IPS-11a (cell line): ENCODE measurements around the gene ENTREP1.

ENCODE experiments used
- H3K4me3 ChIP-seq: one replicate; pipeline ENCODE4 v1.5.1; 2013; ENCODE audit warnings: low read depth, low read length, control low read depth

Gene ENTREP1

DNA sequence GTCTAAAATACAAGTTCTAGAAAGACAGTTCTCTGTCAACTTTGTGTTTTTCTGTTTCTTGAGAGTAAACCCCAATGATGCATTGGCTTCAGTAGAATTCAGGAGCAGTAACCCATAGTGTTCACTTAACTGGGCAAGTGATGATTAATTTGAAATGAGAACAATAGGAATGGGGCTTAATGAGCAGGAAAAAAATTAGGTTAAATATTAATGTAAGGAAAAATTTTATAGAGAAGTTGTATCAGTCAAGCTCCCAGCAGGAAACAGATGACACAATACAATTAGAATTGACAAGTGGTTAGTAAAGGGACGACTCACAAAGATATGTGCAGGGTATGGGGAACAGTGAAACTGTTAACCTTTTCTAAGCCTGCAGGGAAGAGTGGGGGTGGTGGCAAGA is 38.2 kb downstream of the ENTREP1 start:
- no peak overlapping the region for H3K4me3 ChIP-seq

DNA sequence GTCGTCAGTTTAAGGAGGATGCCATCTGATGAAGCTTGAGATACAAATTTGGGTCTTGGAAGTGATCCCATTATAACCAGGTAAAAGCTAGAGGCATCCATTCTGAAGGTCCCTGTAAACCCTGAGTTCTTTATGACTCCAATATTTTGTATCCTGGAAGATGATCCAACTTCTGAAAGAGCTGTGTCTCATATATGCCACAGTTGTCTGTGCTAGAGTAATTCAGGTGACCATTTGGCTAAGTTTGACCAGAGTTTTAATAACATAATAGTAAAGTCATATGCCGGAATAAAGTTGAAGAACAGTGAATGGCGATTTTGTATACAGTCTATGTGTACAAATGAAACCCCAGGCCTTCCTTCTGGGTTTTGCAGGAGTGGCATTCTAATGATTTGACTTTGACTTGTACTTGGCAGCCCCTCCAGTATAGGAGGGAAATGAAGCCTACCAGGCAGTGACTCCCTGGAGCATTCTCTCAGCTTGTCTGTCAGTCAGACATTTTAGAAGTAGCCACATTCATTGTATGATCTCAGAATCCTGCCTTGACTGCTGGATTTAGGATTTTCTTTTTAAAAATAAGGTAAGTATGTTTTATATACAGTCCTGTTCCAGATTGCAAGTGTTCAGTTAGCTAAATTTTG is 39.6 kb downstream of the ENTREP1 start:
- no peak overlapping the region for H3K4me3 ChIP-seq

DNA sequence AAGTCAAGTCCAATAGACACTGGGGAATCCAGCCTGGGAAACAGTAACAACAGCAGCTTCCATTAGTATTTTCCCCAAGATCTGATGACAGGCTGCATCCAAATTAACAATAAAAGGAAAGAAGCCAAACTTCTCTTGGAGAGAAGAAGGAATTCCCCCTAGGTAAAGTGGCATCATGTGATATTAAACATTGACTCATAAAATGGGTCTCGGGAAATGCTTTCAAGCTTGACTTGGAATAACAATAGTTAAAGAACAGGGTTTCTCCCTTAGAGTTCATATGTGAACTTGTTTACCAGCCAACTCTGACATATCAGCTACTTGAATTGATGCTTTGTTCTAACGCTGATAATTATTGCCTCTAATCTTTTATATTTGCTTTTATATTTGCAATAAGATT is 45.4 kb downstream of the ENTREP1 start:
- no peak overlapping the region for H3K4me3 ChIP-seq

DNA sequence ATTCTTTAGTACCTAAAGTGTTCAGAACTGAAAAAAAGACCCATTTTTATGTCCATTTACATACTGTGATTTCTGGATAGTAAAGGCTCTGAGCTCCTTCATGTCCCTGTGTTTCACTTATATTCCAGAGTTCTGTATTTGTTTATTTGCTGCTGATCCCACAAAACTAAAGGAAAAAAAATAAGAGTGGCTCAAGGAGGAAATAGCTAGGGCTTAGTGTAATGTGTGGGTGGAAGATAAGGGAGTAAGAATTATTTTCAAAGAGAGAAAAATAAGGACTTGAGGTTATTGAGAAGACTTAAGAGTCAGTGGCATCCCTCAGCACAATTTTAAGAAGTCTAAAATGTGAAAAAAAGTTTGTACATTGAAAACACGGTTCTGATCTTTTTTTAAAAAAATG is 46.0 kb downstream of the ENTREP1 start:
- H3K4me3 ChIP-seq: no peak overlapping the region

DNA sequence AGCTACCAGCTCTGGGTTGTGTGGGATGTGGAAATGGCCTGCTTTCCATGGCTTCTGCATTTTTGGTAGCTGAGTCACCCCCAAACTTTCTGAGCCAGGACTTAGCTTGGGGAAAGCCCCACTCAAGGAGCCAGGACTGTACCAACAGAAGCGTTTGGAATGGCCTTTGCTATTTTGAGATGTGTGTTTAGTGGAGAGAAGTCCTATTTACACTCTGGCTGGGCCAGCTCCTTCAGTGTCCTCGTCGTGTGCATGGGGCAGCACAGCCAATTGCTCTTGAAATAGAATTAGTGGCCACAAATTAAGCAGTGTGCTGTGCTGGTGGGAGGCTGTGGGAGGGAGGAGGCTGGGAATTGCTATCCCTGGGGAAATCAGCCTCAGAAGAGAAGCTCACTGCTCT is 51.6 kb downstream of the ENTREP1 start:
- no peak overlapping the region for H3K4me3 ChIP-seq

DNA sequence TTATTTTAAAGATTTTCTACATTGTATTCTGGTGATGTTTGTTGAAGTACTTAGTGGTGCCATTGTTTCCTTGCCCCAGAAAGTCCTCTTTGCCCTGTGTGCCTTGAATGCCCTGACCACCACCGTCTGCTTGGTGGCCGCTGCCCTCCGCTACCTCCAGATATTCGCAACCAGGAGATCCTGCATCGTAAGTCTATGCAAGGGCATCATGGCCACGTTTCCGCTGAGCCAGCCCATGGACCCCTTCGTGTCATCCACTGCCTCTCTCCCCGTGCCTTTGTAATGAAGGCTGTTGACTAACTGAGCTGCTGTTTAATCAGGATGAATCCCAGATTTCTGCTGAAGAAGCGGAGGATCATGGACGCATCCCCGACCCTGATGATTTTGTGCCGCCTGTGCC is 52.3 kb downstream of the ENTREP1 start:
- no peak overlapping the region for H3K4me3 ChIP-seq

DNA sequence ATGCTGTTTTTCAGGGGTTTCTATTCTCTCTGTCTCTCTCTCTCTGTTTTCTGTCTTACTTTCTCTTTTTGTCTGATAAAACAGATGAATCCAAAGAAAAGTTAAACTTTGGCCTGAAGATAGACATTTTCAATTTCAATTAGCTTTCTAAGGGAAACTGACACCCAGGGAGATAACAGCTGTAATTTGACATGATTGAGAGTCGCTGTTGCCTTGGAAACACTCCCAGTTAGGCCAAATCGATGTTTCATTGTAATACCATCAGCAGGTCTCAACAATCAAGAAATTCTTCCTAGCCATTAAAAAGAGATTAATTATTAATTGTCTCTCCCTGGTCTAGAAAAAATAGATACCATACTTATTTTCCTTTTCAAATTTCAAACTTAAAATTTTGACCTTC is 53.0 kb downstream of the ENTREP1 start:
- H3K4me3 ChIP-seq: no peak overlapping the region

DNA sequence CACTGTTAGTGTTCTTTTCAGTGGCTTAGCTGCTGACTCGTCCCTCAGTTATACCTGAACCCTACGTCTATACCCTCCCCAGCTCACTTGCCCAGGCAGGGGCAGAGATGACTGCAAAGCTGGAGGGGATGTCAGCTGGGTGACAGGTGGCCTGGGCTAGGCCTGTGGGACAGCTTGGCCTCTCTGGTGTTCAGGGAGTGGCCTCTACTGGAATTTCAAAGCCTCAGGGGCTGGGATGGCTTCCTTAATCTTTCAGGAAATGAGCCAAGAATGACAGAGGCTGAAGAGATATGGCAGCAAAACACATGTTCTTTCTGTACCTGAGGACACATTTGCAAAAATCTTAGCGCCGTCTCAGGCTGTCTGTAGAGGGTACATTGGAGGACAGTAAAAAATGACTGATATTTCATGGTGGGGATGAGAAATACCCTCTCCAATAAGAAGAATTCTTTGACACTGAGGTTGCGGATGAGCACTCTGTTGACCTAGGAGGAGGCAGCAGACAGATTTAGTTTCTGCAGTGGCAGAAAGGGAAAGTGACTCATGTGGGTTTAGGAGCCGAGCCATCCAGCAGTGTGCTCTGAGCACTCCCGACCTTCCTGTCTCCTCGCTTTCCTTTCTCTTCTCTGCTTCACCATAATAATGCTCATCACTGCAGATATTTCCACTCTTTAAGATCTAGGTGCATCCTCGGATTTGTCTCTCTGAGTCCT is 54.4 kb downstream of the ENTREP1 start:
- no peak overlapping the region for H3K4me3 ChIP-seq

DNA sequence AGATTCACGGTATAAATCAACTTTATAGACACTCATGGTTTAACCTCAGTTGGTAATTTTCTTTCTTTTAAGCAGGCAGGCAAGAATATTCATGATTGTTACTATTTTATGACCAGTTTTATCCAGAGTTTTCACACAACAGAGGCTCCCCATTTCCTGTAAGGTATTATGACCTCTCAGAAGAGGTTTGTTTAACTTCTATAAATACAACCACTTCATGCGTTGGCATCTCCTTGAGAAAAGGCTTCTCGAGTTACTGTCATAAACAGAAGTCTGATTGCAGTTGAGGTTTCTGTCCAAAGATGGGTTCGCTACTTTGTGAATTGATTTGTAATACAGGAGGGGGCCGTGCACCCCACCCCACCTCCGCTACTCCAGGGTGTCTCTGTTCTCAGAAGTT is 55.3 kb downstream of the ENTREP1 start:
- no peak overlapping the region for H3K4me3 ChIP-seq

DNA sequence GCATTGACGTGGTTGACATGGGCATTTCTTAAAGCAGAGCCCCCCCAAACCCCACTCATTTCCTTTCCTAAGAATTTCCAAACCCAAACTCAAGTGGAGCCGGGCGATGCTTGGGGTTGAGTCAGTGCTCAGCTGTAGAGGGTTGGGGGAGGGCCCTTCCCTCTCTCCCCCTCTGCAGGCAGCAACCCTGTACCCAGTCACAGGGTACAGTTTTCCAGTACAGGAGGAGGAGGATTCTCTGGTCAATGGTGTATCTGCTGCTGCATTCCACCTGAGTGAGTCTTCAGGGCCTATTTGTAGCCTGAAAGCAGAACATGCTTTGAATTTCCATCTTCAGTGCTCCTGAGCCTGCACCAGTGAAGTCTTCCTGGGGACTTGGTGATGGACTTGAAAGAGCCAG is 55.8 kb downstream of the ENTREP1 start:
- H3K4me3 ChIP-seq: no peak overlapping the region

DNA sequence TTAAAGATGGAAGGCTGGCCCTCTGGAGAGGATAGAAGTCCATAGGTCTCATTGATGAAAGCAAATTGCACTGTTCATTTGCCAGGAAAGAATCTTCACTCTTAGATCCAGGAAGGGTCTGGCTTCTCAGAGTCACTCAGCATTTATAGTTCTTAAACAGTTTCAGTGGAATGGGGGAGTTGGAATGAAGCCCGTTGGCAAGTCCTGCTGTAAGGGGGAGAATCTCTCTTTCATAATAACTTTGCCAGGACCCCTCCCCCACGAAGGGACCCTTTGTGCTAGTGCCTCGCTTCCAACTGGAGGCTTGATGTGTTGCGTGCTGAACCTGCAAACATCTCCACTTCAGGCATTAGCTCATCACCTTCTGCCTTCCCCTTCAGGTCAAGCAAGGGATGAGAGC is 57.1 kb downstream of the ENTREP1 start:
- no peak overlapping the region for H3K4me3 ChIP-seq

DNA sequence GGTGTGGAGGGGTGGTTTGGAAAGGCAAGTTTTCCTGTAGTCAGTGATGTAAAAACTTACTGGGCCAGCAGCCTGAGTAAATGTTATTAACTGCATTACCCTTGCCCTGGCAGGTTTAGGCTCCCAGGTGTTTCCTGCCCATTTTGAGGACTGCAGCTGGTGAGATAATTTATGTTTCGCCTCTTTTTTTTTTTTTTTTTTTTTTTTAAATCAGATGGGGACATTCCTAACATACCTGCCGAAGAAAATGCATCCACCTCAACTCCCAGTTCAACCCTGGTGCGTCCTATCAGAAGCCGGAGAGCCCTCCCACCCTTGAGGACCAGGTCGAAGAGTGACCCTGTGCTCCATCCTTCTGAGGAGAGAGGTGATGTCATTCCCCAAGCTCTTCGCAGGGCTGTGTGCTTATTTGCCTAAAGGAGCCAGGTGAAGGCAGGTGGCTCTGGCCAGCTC is 60.6 kb downstream of the ENTREP1 start:
- H3K4me3 ChIP-seq: no peak overlapping the region

DNA sequence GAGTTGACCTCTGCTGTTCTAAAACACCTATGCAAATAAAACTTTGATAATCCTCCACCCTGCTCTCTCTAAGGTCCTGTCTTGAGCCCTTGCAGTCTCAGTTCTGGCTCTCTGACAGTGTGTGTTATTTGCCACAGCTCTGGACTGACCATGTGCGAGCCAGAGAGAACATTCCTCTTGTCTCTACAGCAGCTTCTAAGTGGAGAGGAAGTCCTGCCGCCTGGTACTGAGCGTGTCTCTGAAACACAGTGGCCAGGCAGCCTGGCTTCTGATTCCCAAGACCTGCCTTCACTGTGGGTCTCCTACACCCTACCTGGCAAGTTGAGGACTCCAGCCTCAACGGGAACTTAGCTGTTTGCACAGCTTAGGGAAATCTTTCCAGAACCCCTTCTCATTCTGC is 61.6 kb downstream of the ENTREP1 start:
- H3K4me3 ChIP-seq: no peak overlapping the region

DNA sequence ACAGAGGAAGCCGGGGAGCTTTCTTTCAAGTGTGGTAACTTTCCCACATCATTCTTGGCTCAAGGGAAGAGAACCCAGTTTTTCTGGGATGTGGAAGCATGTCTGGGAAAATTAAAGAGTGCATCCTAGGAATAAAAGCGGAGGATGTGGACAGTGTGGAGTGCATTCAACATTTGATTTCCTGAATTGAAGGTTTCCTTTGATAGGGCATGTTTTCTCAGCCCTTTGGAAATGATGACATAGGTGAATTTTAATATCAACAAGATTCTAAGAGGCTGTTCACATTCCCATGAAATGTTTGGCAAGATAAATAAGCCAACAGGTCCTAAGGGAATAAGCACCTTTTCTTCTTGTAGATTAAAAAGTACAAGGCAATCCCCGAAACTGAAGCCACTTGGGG is 63.6 kb downstream of the ENTREP1 start:
- H3K4me3 ChIP-seq: no peak overlapping the region

DNA sequence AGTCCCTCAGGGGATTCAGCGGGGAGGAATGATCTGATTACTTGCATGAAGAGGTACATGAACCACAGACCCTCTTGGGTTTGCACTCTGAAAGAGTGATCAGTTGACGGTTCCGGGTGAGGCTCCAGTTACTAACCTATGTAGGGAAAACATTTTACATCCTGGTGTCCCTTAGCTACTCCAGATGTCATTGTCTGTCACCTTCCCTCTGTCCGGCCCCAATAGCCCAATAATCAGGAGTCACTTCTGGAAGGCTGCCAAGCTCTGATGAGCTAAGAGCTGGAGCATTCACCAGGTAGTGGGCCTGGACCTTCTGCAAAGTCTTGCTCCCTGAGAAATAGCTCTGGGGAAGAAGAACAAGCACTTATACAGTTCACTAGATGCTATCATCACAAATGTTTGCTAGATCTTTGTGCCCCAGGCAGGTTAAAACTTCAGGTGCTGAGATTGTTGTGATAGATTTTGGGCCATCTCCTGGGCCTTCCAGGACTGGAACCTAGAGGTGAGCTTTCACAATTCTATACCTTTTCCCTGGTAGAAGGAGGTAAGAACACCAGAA is 64.5 kb downstream of the ENTREP1 start:
- no peak overlapping the region for H3K4me3 ChIP-seq

DNA sequence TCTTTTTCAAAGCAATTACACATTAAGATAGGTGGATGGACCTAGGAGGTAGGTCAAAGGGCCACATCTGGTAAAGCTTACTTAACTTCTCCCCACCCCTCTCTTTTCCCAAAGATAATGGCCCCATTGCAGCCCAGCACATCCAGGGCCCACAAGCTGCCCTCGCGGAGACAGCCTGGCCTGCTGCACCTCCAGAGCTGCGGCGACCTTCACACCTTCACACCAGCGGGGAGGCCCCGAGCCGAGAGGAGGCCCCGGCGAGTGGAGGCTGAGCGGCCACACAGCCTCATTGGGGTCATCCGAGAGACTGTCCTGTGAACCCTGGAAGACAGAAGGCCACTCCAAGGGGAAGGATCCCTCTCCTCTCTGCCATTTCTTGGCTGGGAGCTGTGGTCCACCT is 66.5 kb downstream of the ENTREP1 start:
- no peak overlapping the region for H3K4me3 ChIP-seq

DNA sequence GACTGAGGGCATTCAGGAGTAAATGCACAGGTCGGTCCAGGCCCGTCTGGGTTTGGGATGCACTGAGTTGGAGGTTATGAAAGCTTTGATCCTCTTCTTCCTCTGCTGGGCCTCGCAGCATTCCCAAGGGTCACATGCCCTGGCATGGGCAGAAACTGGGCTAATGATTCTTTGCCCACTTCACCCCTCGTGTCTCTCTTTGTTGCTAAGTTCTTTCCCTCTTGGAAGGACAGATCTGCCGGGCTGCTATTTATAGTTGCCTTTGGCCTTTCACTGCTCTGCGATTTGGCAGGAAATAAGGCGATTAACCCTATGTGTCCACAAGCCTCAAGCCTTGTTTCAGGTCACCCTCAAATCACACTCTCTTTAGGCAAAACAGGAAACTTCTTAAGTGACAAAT is 66.9 kb downstream of the ENTREP1 start:
- H3K4me3 ChIP-seq: no peak overlapping the region

DNA sequence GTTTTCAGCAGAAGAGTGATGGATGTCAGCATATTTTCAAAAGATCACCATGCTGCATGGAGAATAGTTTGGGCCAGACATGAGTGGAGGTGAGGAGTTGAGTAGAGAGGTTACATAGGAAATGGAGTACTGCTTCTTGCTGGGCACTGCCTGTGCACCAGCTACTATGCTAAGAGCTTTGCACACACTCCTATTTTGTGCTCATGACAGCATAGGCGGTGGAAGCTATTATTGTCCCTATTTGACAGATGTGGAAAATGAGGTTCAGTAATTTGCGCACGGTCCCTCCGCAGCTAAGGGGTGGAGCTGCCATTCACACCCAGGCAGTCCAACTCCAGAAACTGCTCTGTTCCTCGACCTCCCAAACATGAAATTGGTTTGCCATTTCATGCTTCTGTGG is 67.8 kb downstream of the ENTREP1 start:
- no peak overlapping the region for H3K4me3 ChIP-seq

DNA sequence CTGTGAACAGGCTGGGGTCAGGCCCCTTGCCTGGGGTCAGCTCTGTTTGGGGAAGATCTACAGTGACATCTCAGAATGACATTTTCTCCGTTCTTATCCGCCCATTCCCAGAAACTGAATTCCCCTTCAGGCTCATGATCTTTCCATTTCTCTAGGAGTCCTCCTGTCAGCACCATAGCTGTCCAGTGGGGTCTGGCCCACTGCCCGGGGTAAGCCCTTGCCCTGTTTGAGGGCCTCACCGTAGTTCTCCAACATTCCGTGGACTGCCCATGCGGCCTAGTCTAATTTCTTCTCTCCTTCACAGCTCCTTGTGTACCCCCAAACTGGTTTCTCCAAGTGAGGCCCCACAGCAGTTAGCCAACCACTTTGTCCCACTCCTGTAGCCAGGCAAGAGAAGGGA is 68.4 kb downstream of the ENTREP1 start:
- H3K4me3 ChIP-seq: no peak overlapping the region

DNA sequence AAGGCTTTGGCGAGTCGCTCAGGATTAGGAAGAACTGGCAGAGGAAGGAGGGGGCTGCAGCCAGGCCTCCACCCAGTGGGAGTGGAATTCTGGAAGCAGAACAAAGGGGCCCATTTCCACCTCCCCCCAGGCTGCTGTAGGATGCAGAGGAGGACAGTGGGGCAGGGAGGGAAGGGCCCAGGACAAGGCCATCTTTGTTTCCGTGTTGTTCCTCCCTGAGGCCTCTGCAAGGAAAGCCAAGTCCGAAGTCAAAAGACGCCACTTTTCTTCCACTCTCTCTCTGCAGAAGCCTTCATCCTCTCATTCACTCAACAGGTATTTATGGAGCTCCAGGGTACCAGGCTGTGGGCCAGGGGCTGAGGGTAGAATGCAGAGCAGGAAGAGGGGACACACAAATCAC is 70.7 kb downstream of the ENTREP1 start:
- H3K4me3 ChIP-seq: no peak overlapping the region

DNA sequence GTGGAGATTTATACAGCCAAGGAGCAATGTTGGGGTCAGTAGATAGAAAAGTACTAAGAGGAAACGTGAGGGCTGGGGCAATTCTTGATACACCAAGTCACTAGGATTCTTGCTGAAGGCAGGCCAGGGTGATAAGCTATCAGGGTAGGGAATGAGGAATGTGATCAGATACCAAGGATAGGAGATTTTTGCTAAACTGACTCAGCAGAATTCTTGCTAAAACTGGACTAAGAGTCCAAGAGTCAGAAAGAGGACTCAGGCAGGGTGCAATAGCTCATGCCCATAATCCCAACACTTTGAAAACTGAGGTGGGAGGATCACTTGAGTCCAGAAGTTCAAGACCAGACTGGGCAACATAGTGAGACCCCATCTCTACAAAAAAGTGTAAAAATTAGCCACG is 71.7 kb downstream of the ENTREP1 start:
- H3K4me3 ChIP-seq: no peak overlapping the region

DNA sequence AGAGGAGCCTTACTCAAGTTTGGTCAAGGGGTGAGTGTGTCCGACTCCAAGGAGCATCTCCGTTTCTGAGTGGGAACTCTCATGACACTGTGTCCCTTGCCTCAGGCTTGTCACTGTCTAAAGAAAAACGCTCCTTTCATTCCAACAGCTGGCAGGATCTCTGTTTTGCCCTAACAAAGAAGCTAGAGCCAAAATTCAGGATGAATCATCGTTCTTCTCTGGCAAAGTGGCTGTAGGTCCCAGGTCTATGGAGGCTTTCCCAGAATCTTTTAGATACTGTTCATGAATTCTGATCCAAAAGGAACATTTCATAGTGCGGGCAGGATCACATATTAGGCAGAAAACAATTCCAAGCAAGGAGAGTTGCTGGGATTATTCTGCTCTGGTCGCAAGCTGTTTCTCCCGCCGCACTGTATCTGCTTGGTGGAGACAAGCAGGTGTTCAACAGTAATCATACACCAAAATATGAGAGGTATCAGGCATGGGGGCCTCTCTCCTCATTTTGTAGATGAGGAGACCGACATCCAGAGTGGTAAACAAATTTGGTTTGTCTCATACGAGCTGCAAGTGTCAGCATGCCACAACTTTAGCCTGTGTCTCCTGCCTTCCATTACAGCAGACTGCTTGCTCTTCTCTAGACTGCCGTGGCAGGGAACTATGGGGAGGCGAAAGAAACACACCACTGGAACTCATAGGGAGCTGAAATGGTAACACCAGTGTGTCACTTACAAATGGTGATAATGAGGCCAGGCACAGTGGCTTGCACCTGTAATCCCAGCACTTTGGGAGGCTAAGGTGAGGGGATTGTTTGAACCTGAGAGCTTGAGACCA is 72.6 kb downstream of the ENTREP1 start:
- no peak overlapping the region for H3K4me3 ChIP-seq
